ENCODE data around the gene TUBG1.
"Not testable (repeated sequence)": the region's sequence is repeated elsewhere in the genome, so short reads cannot be mapped to it uniquely, and the experiment has no call there.

The TUBG1 gene

GRCh38 chr17:42623732-42624596, 14.5 kb downstream of the TUBG1 start:
- DNase-seq (ENCODE audit: low read depth in 2 of 2), result no peak

GRCh38 chr17:42627032-42627764, 17.7 kb downstream of the TUBG1 start:
- not testable (repeated sequence) for DNase-seq (ENCODE audit: low read depth in 2 of 2)

- DNase-seq (ENCODE audit: low read depth in 2 of 2), result no peak
These were observed 20.0 kb downstream of the TUBG1 start for GRCh38 chr17:42629411-42630009.

GRCh38 chr17:42632949-42633444, 23.5 kb downstream of the TUBG1 start:
- DNase-seq (ENCODE audit: low read depth in 2 of 2), result no peak

- no peak for DNase-seq (ENCODE audit: low read depth in 2 of 2)
These were observed 30.1 kb downstream of the TUBG1 start for GRCh38 chr17:42639525-42640113.

GRCh38 chr17:42640121-42640520, 30.6 kb downstream of the TUBG1 start:
- DNase-seq (ENCODE audit: low read depth in 2 of 2), result no peak

GRCh38 chr17:42642336-42642735, 32.9 kb downstream of the TUBG1 start:
- DNase-seq (ENCODE audit: low read depth in 2 of 2), result no peak

- no peak for DNase-seq (ENCODE audit: low read depth in 2 of 2)
These were observed 38.3 kb downstream of the TUBG1 start for GRCh38 chr17:42647778-42648177.

GRCh38 chr17:42651392-42651791, 41.9 kb downstream of the TUBG1 start:
- no peak for DNase-seq (ENCODE audit: low read depth in 2 of 2)

GRCh38 chr17:42653179-42654124, 44.0 kb downstream of the TUBG1 start:
- no peak for DNase-seq (ENCODE audit: low read depth in 2 of 2)

- DNase-seq (ENCODE audit: low read depth in 2 of 2), result no peak
These were observed 46.0 kb downstream of the TUBG1 start for GRCh38 chr17:42655528-42655927.

- no peak for DNase-seq (ENCODE audit: low read depth in 2 of 2)
These were observed 48.5 kb downstream of the TUBG1 start for GRCh38 chr17:42657824-42658588.

- DNase-seq (ENCODE audit: low read depth in 2 of 2), result peak in 1 of 2 donors; percentile 70
These were observed 49.8 kb downstream of the TUBG1 start, which contains the start of gene TUBG2 for GRCh38 chr17:42659079-42659931. TUBG2 (plus strand) TSS chr17:42659284; CDS start chr17:42659504, 220 bp downstream.

- DNase-seq (ENCODE audit: low read depth in 2 of 2), result not testable (repeated sequence)
These were observed 50.4 kb downstream of the TUBG1 start for GRCh38 chr17:42659932-42660274.

- DNase-seq (ENCODE audit: low read depth in 2 of 2), result no peak
These were observed 51.3 kb downstream of the TUBG1 start for GRCh38 chr17:42660692-42661345.
